Ishikawa (cell line): Measurements from ENCODE around the gene CAD.

Experiments
- CEBPB ChIP-seq: IDR thresholded peaks from 2 replicates; pipeline ENCODE4 v1.6.1; 2012
- CREB1 ChIP-seq: IDR thresholded peaks from 2 replicates; pipeline ENCODE4 v1.6.1; 2012; ENCODE audit warnings: low read depth
- EGR1 ChIP-seq: IDR thresholded peaks from 2 replicates; pipeline ENCODE4 v1.6.1; 2012
- EP300 ChIP-seq: IDR thresholded peaks from 2 replicates; pipeline ENCODE4 v1.6.1; 2012; ENCODE audit warnings: borderline replicate concordance
- FOXM1 ChIP-seq: IDR thresholded peaks from 2 replicates; pipeline ENCODE4 v1.6.1; 2012; ENCODE audit warnings: low read depth, borderline replicate concordance
- MAX ChIP-seq: IDR thresholded peaks from 2 replicates; pipeline ENCODE4 v1.6.1; 2012
- NFIC ChIP-seq: IDR thresholded peaks from 2 replicates; pipeline ENCODE4 v1.6.1; 2012
- RAD21 ChIP-seq: IDR thresholded peaks from 2 replicates; pipeline ENCODE4 v1.6.1; 2012; ENCODE audit warnings: low read depth
- REST ChIP-seq: IDR thresholded peaks from 2 replicates; pipeline ENCODE4 v1.6.1; 2012; ENCODE audit warnings: low read depth, mild to moderate bottlenecking
- TAF1 ChIP-seq: IDR thresholded peaks from 2 replicates; pipeline ENCODE4 v1.6.1; 2012; ENCODE audit warnings: low read depth, mild to moderate bottlenecking
- TCF12 ChIP-seq: IDR thresholded peaks from 2 replicates; pipeline ENCODE4 v1.6.1; 2012; ENCODE audit warnings: low read depth
- TEAD4 ChIP-seq: IDR thresholded peaks from 2 replicates; pipeline ENCODE4 v1.6.1; 2012
- USF1 ChIP-seq: IDR thresholded peaks from 2 replicates; pipeline ENCODE4 v1.6.1; 2012
- YY1 ChIP-seq: IDR thresholded peaks from 2 replicates; pipeline ENCODE4 v1.6.1; 2012; ENCODE audit warnings: low read depth
- ZBTB7A ChIP-seq: IDR thresholded peaks from 2 replicates; pipeline ENCODE4 v1.6.1; 2012; ENCODE audit warnings: low read depth

The CAD gene

GRCh38 chr2:27177441-27178351 is 39.5 kb upstream of the CAD start:
- TF ChIP-seq TEAD4: no peak
- no peak for TF ChIP-seq TAF1

GRCh38 chr2:27178469-27178868 is 38.7 kb upstream of the CAD start:
- TF ChIP-seq CEBPB (no peak), CREB1 (no peak), RAD21 (no peak), TCF12 (no peak), EGR1 (no peak), TEAD4 (no peak), USF1 (no peak), TAF1 (no peak), MAX (no peak), EP300 (no peak), ZBTB7A (no peak), YY1 (no peak), REST (no peak), NFIC (no peak), FOXM1 (no peak)

GRCh38 chr2:27179344-27180000 is 37.7 kb upstream of the CAD start:
- TF ChIP-seq EGR1: no peak
- TF ChIP-seq CEBPB: no peak
- no peak for TF ChIP-seq RAD21
- no peak for TF ChIP-seq NFIC
- no peak for TF ChIP-seq TCF12
- no peak for TF ChIP-seq FOXM1
- no peak for TF ChIP-seq YY1
- no peak for TF ChIP-seq CREB1
- no peak for TF ChIP-seq MAX
- no peak for TF ChIP-seq TAF1
- TF ChIP-seq EP300: no peak
- no peak for TF ChIP-seq TEAD4
- TF ChIP-seq ZBTB7A: no peak
- TF ChIP-seq USF1: no peak
- no peak for TF ChIP-seq REST

- TF ChIP-seq USF1 (no peak), EGR1 (no peak), TAF1 (no peak), TCF12 (no peak), CEBPB (no peak), YY1 (no peak), FOXM1 (no peak), REST (no peak), RAD21 (no peak), MAX (no peak), EP300 (no peak), CREB1 (no peak), NFIC (no peak), TEAD4 (no peak), ZBTB7A (no peak)
These were observed 34.8 kb upstream of the CAD start for GRCh38 chr2:27182346-27182745.
